ENCODE measurements around the gene MBTPS1. TPM values are rescaled to one million over a fixed set of nuclear protein-coding genes. Genes with fewer than 3 reads are reported as not detected.
"Not testable (repeated sequence)": the region's sequence is repeated elsewhere in the genome, so short reads cannot be mapped to it uniquely, and the experiment has no call there.

Gene MBTPS1
- total and polyA plus RNA-seq, 12 donors = 61.5 to 132 (median 83.6) TPM

GRCh38 chr16:84119368-84119767 is 2.6 kb upstream of the MBTPS1 start:
- WGBS, 4 donors = 80 to 84% (median 83%) methylated on average over 11 to 13 of the region's 13 CpGs

GRCh38 chr16:84118315-84118714 is 1.6 kb upstream of the MBTPS1 start:
- H3K27ac ChIP-seq; H3K27me3 ChIP-seq; DNase-seq; H3K9me3 ChIP-seq (replicated peaks in 1 of 3); intact Hi-C loops (cut with DNase I); H3K4me3 ChIP-seq: not testable (repeated sequence)
- peaks cover 0 to 11% of the 10 kb centered on the region in 2 donors for H3K36me3 ChIP-seq (replicated peaks in 1 of 2)
- 89 to 94% (median 90%) methylated on average over 5 of the region's 5 CpGs for WGBS, 4 donors
- peaks cover 4 to 15% of the 10 kb centered on the region in 2 donors for H3K4me1 ChIP-seq (replicated peaks in 1 of 2)

More at GRCh38 chr16:84119368-84119767, 2.6 kb upstream of the MBTPS1 start:
- no peak for DNase-seq
- Histone ChIP-seq H3K9me3 (replicated peaks in 1 of 3) (no peaks in the 10 kb centered on the region), H3K27me3 (no peaks in the 10 kb centered on the region), H3K36me3 (replicated peaks in 1 of 2) (peaks cover 0 to 11% of the 10 kb centered on the region in 2 donors), H3K4me1 (replicated peaks in 1 of 2) (peaks cover 4 to 13% of the 10 kb centered on the region in 2 donors), H3K27ac (no peak overlapping the region), H3K4me3 (no peak overlapping the region)
- intact Hi-C loops (cut with DNase I) = no loop called here
- TF ChIP-seq CTCF (IDR thresholded peaks at IDR 0.05) = no peak
- no peak for TF ChIP-seq POLR2A (IDR thresholded peaks at IDR 0.05)

GRCh38 chr16:84117494-84117843 is 727 bp upstream of the MBTPS1 start:
- Histone ChIP-seq H3K4me1 (replicated peaks in 1 of 2) (peaks cover 4 to 15% of the 10 kb centered on the region in 2 donors), H3K9me3 (replicated peaks in 1 of 3) (no peaks in the 10 kb centered on the region), H3K27me3 (no peaks in the 10 kb centered on the region), H3K4me3 (peak overlapping the region; percentile 42 to 98 (median 67)), H3K36me3 (replicated peaks in 1 of 2) (peaks cover 0 to 6% of the 10 kb centered on the region in 2 donors), H3K27ac (peak overlapping the region in 4 of 5 donors; percentile 79 to 98 (median 94))
- DNase-seq = peak in 1 of 7 donors; percentile 16
- 9 to 11% (median 10%) methylated on average over 12 of the region's 12 CpGs for WGBS, 4 donors
- no peak for TF ChIP-seq CTCF (IDR thresholded peaks at IDR 0.05)
- TF ChIP-seq POLR2A (IDR thresholded peaks at IDR 0.05) = no peak
- intact Hi-C loops (cut with DNase I) = no loop called here

- peaks cover 4 to 15% of the 10 kb centered on the region in 2 donors for H3K4me1 ChIP-seq (replicated peaks in 1 of 2)
- peak overlapping the region in 3 of 4 donors; percentile 73 to 98 (median 81) for H3K4me3 ChIP-seq
- H3K27ac ChIP-seq = peak overlapping the region; percentile 76 to 98 (median 92)
- H3K36me3 ChIP-seq (replicated peaks in 1 of 2) = no peaks in the 10 kb centered on the region
- no peaks in the 10 kb centered on the region for H3K9me3 ChIP-seq (replicated peaks in 1 of 3)
- peak in 6 of 7 donors; percentile 52 to 77 (median 64) for DNase-seq
- intact Hi-C loops (cut with DNase I) = no loop called here
- H3K27me3 ChIP-seq = no peaks in the 10 kb centered on the region
- WGBS, 4 donors = 1 to 3% (median 2%) methylated on average over 31 to 57 of the region's 57 CpGs
- no peak for TF ChIP-seq POLR2A (IDR thresholded peaks at IDR 0.05)
- TF ChIP-seq CTCF (IDR thresholded peaks at IDR 0.05) = peak in 2 of 6 experiments; percentile 53 to 63
Observed at GRCh38 chr16:84115919-84116719, 623 bp downstream of the MBTPS1 start.

GRCh38 chr16:84111949-84112348 is 4.8 kb downstream of the MBTPS1 start:
- H3K27ac ChIP-seq; H3K27me3 ChIP-seq; H3K9me3 ChIP-seq (replicated peaks in 1 of 3); H3K36me3 ChIP-seq (replicated peaks in 1 of 2); DNase-seq; intact Hi-C loops (cut with DNase I); H3K4me3 ChIP-seq: not testable (repeated sequence)
- peaks cover 13 to 34% of the 10 kb centered on the region in 2 donors for H3K4me1 ChIP-seq (replicated peaks in 1 of 2)
- WGBS, 4 donors = 94 to 97% (median 95%) methylated on average over 3 of the region's 3 CpGs

Measured in adrenal gland (tissue), 12 donors.